Upper lobe of right lung (tissue), 1 donor: ENCODE results near the gene ATF6. TPM values are rescaled to one million over a fixed set of nuclear protein-coding genes. Genes with fewer than 3 reads are reported as not detected.

Experiments
- ATAC-seq: fragments of 200-7000 bp; cut with Tn5 transposase; one replicate; pipeline ENCODE4 v1.9.1; 2020; ENCODE audit warnings: mild to moderate bottlenecking, moderate library complexity
- DNase-seq: peaks from one replicate; pipeline ENCODE4 v3.0.0-alpha.2; 2020
- H3K27ac ChIP-seq: fragments of 200-600 bp; one replicate; pipeline ENCODE4 v1.8.0; 2022
- H3K27me3 ChIP-seq: fragments of 200-600 bp; one replicate; pipeline ENCODE4 v1.8.0; 2022; ENCODE audit warnings: mild to moderate bottlenecking
- H3K36me3 ChIP-seq: fragments of 200-600 bp; one replicate; pipeline ENCODE4 v1.8.0; 2022
- H3K4me1 ChIP-seq: fragments of 200-600 bp; one replicate; pipeline ENCODE4 v1.8.0; 2022
- H3K4me3 ChIP-seq: fragments of 200-600 bp; one replicate; pipeline ENCODE4 v1.8.0; 2022; ENCODE audit warnings: mild to moderate bottlenecking
- H3K9me3 ChIP-seq: fragments of 200-600 bp; one replicate; pipeline ENCODE4 v1.8.0; 2022
- intact Hi-C: fragments of 100-400 bp; cut with DNase I; formaldehyde crosslinking; loops from one replicate; pipeline ENCODE4 v1.11.0; 2022
- total RNA-seq: library from RNA; stranded (reverse); fragmentation: NEBNext Ultra II Directional; extraction: Animal tissue kit (Norgen Biotek cat#: 25700); gene quantifications from one replicate; pipeline ENCODE4 v1.2.1, GENCODE V29; 2021
- TF ChIP-seq, protein P1 (sequence below): fragments of 200-600 bp; IDR thresholded peaks from one replicate; pipeline ENCODE4 v1.8.0; 2022; ENCODE audit warnings: antibody characterized with exemption
- donor health status: DM: no; HTN: yes; CAD: no; lungs with severe emphysema.

The ATF6 gene
- total RNA-seq, 1 donor from 2014 or later: 32.0 TPM

DNA sequence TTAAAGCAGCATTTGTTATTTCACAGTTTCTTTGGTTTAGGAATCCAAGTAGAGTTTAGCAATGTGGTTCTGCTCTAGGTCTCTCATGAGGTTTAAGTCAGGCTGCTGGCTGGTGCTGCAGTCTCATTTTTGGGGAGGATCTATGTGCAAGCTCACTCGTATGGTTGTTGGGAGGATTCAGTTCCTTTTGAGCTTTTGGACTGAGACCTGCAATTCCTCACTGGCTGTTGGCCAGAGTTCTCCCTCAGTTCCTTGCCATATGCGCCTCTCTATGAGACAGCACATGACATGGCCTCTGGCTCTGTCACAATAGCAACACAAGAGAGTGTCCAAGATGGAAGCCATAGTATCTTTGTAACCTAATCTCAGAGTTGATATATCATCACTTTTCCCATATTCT is 166.5 kb downstream of the ATF6 start:
- no peak overlapping the region for H3K27ac ChIP-seq
- no peaks in the 10 kb centered on the region for H3K9me3 ChIP-seq
- no peaks in the 10 kb centered on the region for H3K27me3 ChIP-seq
- H3K4me1 ChIP-seq: no peaks in the 10 kb centered on the region
- ATAC-seq (peak; percentile 27), DNase-seq (no peak)
- intact Hi-C loops: no loop called here
- TF ChIP-seq, protein P1, sequence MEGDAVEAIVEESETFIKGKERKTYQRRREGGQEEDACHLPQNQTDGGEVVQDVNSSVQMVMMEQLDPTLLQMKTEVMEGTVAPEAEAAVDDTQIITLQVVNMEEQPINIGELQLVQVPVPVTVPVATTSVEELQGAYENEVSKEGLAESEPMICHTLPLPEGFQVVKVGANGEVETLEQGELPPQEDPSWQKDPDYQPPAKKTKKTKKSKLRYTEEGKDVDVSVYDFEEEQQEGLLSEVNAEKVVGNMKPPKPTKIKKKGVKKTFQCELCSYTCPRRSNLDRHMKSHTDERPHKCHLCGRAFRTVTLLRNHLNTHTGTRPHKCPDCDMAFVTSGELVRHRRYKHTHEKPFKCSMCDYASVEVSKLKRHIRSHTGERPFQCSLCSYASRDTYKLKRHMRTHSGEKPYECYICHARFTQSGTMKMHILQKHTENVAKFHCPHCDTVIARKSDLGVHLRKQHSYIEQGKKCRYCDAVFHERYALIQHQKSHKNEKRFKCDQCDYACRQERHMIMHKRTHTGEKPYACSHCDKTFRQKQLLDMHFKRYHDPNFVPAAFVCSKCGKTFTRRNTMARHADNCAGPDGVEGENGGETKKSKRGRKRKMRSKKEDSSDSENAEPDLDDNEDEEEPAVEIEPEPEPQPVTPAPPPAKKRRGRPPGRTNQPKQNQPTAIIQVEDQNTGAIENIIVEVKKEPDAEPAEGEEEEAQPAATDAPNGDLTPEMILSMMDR: no peak
- H3K4me3 ChIP-seq: no peak overlapping the region
- H3K36me3 ChIP-seq: no peaks in the 10 kb centered on the region

DNA sequence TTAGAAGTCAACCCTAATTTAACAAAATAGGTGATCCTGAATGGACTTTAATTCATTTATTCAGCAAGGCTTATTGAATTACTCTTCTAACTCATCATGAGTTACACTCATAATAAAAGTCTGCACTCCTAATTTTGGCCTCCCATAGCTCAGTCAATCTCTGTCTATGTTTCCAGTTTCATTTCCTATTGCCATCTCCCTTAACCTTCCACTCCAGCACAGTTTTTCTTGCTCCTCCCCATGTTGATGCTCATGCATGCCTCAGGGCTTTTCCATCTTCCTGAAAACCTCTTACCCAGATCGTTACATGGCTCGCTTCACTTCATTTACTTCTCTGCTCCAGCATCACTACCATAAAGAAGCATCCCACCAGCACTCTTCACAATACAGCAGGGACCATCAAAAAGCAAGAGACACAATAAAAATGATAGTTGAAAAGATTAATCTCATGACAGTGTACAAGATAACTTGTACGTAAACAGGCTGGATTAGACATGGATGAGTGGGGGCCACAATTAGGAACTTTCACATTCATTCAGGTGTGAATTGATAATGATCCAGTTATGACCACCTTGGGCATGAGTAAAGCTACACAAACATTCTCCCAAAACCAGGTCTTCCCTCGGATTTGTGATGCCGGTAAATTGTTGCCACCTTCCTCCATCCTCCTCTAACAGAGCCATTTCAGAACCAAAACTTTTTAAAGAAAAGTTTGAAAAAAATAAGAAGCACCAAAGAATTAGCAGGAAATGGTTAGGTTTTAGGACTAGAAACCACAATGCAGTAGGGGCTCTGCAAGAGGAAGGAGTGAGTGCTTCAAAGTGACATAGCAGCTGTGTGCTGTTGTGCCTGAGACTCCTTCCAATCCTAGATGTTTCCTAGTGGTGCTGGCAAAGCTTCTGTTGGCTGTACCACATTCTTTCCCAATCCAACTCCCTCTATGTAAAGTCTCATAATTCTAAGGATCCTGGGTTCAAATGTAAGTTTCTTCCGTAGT is 167.8 kb downstream of the ATF6 start:
- intact Hi-C loops: no loop called here
- H3K4me3 ChIP-seq: no peak overlapping the region
- H3K36me3 ChIP-seq: no peaks in the 10 kb centered on the region
- no peaks in the 10 kb centered on the region for H3K4me1 ChIP-seq
- no peak overlapping the region for H3K27ac ChIP-seq
- DNase-seq: no peak
- H3K27me3 ChIP-seq: no peaks in the 10 kb centered on the region
- H3K9me3 ChIP-seq: no peaks in the 10 kb centered on the region
- no peak for ATAC-seq
- TF ChIP-seq, protein P1: no peak

DNA sequence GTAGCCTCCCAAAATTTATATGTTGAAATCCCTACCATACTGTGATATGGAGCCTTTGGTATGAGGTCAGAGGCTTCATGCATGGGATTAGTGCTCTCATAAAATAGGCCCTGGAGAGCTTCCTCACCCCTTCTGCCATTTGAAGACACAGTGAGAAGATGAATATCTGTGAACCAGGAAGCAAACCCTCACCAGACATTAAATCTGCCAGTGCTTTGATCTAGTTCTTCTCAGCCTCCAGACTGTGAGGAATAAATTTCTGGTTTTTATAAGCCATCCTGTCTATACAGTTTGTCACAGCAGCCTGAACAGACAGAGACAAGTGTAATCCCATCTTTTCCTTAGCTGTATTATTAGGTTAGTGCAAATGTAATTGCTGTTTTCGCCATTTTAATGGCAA is 169.1 kb downstream of the ATF6 start:
- no peak overlapping the region for H3K27ac ChIP-seq
- H3K27me3 ChIP-seq: no peaks in the 10 kb centered on the region
- TF ChIP-seq, protein P1: no peak
- ATAC-seq (no peak), DNase-seq (no peak)
- H3K4me1 ChIP-seq: no peaks in the 10 kb centered on the region
- H3K9me3 ChIP-seq: no peaks in the 10 kb centered on the region
- H3K4me3 ChIP-seq: no peak overlapping the region
- peaks cover 5% of the 10 kb centered on the region for H3K36me3 ChIP-seq
- intact Hi-C loops: no loop called here

DNA sequence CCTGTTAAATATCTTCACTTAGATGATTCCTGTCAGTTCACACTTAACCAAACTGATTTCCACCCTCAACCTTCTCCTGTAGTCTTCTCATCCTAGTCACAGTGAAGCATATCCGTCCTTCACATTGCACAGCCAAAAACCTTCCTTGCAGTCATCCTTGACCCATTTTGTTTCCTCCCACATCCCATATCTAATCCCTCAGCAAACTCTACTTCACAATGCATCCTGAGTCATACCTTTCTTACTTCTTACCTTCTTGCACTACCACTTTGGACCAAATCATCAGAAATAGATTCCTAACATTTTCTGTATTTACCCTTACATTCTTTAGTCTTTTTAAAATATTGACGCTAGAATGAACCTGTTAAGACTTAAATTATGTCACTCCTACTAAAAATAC is 170.7 kb downstream of the ATF6 start:
- Histone ChIP-seq H3K9me3 (no peaks in the 10 kb centered on the region), H3K27me3 (no peaks in the 10 kb centered on the region), H3K4me1 (no peaks in the 10 kb centered on the region), H3K36me3 (peaks cover 5% of the 10 kb centered on the region), H3K27ac (no peak overlapping the region), H3K4me3 (no peak overlapping the region)
- TF ChIP-seq, protein P1: no peak
- no peak for ATAC-seq
- intact Hi-C loops: no loop called here
- no peak for DNase-seq

DNA sequence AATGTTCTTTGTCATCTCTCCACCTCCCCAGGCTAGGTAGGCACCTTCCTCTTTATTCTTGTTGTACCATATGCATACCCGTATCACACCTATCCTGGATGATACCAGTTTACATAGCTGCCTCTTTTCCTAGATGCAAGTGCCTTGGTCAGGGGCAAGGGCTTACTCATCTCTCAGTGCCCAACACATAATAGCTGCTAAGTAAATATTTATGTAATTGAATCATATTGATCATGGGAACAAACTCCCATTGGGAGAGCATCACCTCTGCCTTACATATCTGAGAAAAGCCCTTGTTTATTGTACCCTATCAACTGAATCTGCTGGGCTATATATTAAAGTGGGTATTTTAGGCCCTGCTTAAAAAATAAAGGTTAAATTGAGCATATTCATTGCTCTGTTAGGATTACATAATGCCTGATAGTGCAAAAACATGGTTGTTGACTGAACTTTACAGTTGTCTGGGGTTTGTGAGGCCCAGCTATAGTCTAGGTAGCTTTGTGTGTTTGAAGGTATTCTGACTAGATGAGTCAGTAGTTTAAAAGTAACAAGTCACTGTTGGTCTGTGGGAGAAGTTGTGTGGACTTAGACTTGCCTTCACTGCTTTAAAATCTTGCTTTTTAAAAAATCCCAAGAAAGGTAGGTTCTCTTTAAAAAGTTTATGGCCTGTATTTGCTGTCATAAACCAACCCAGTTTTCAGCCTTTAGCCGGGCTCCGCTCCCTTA is 174.9 kb downstream of the ATF6 start:
- ATAC-seq: no peak
- no peaks in the 10 kb centered on the region for H3K9me3 ChIP-seq
- TF ChIP-seq, protein P1: no peak
- intact Hi-C loops: no loop called here
- H3K27ac ChIP-seq: no peak overlapping the region
- no peak for DNase-seq
- H3K4me3 ChIP-seq: no peak overlapping the region
- H3K4me1 ChIP-seq: no peaks in the 10 kb centered on the region
- H3K36me3 ChIP-seq: peaks cover 20% of the 10 kb centered on the region
- no peaks in the 10 kb centered on the region for H3K27me3 ChIP-seq
